ENCODE data around the gene LAMA2. TPM values are rescaled to one million over a fixed set of nuclear protein-coding genes. Genes with fewer than 3 reads are reported as not detected.

LAMA2 gene
- total and polyA plus RNA-seq, 2 of the 8 experiments (the other 6 are each of a cell fraction or from before 2014, with no cell fraction given): 1.3 to 3.8 TPM

DNA sequence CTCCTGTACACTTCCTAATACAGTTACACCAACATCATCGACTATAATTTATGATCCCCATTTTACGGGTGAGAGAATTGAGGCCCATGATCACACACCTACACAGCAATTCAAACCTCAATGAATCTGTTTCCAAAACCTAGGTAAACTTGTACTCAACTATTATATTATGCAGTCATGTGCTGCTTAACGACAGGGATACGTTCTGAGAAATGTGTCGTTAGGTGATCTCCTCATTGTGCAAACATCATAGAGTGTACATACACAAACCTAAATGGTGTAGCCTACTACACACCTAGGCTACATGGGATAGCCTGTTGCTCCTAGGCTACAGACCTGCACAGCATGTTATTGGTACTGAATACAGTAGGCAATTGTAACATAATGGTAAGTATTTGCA, 441.4 kb downstream of the LAMA2 start:
- no peak overlapping the region for H4K5ac ChIP-seq (ENCODE audit: insufficient read length, low read depth, low read length)
- H4K91ac ChIP-seq (replicated peaks; ENCODE audit: insufficient read length, low read length): no peak overlapping the region
- H3K23ac ChIP-seq (ENCODE audit: insufficient read length): no peak overlapping the region
- H2AK5ac ChIP-seq (ENCODE audit: low read depth, low read length): no peak overlapping the region; the same call in 1 of the 2 replicates
- H2BK15ac ChIP-seq (ENCODE audit: low read length): no peak overlapping the region
- H3K79me2 ChIP-seq (ENCODE audit: control insufficient read depth in 1 of 2, insufficient read depth in 2 of 2, low read length in 2 of 2): no peaks in the 10 kb centered on the region
- no peaks in the 10 kb centered on the region for H3K79me1 ChIP-seq (ENCODE audit: low read depth, low read length)
- H2AFZ ChIP-seq (ENCODE audit: low read length): no peak overlapping the region
- H3K56ac ChIP-seq (replicated peaks; ENCODE audit: insufficient read length, low read depth, low read length): no peak overlapping the region
- 91% methylated on average over 5 of the region's 5 CpGs; no CpG with 5 or more reads in 1 of the 2 experiments for WGBS, 2 experiments (ENCODE audit: extremely low coverage in 1 of 2, insufficient coverage in 1 of 2, insufficient read length in 1 of 2, insufficient replicate concordance in 2 of 2, low coverage in 1 of 2, low lambda C conversion rate in 2 of 2, missing lambda C conversion rate in 1 of 2)
- H2BK20ac ChIP-seq (ENCODE audit: low read length): no peak overlapping the region
- H3K27me3 ChIP-seq (replicated peaks in 1 of 4; ENCODE audit: control insufficient read depth in 3 of 4, extremely low read depth in 1 of 4, insufficient read depth in 3 of 4, low read length in 3 of 4): no peaks in the 10 kb centered on the region
- no peak overlapping the region for H3K4me2 ChIP-seq (ENCODE audit: insufficient read depth in 1 of 2, low read depth in 2 of 2, low read length in 2 of 2)
- H3K36me3 ChIP-seq (ENCODE audit: control insufficient read depth in 2 of 4, insufficient read depth in 4 of 4, low read length in 3 of 4): no peaks in the 10 kb centered on the region
- H4K8ac ChIP-seq (ENCODE audit: extremely low read depth, insufficient read depth, low read length): no peak overlapping the region
- H3K9me3 ChIP-seq (ENCODE audit: insufficient read depth in 2 of 2, low read depth in 1 of 2, low read length in 1 of 2): no peaks in the 10 kb centered on the region
- no peak for DNase-seq (ENCODE audit: low read depth in 1 of 2, low spot score in 2 of 2)
- no peak overlapping the region for H2BK5ac ChIP-seq (ENCODE audit: low read depth, low read length)
- H3K4me1 ChIP-seq (replicated peaks in 1 of 4; ENCODE audit: control insufficient read depth in 3 of 4, insufficient read depth in 4 of 4, low read length in 3 of 4): peaks cover 0 to 7% (median 2%) of the 10 kb centered on the region in 4 experiments; a peak in 3 of 7 replicates
- no peak overlapping the region for H3K18ac ChIP-seq (ENCODE audit: extremely low read depth, low read length)
- POLR2A ChIA-PET (ENCODE audit: partially characterized antibody): no interaction called here
- H3K9ac ChIP-seq (replicated peaks in 1 of 4; ENCODE audit: extremely low read depth in 1 of 4, low read depth in 3 of 4, low read length in 3 of 4): no peak overlapping the region
- no peak overlapping the region for H3K27ac ChIP-seq (ENCODE audit: low read depth, low read length)
- no peak overlapping the region for H3K4ac ChIP-seq (replicated peaks; ENCODE audit: insufficient read length, low read depth, low read length)
- H2BK120ac ChIP-seq (replicated peaks; ENCODE audit: low read depth, low read length): no peak overlapping the region
- no peak overlapping the region for H2BK12ac ChIP-seq (ENCODE audit: low read depth, low read length)
- FAIRE-seq: no peak
- CTCF ChIA-PET (ENCODE audit: partially characterized antibody): interaction anchor here (0.7 kb wide), 1 partner anchor 11 kb away, joined by 3 read pairs; no protein-coding TSS in a partner anchor
- H3K14ac ChIP-seq (ENCODE audit: insufficient read length): no peak overlapping the region
- no peaks in the 10 kb centered on the region for H3K23me2 ChIP-seq (ENCODE audit: low read depth, low read length)
- no peak overlapping the region for H3K4me3 ChIP-seq (ENCODE audit: extremely low read depth in 1 of 4, insufficient read depth in 2 of 4, low read depth in 3 of 4, low read length in 4 of 4)
- H4K20me1 ChIP-seq (replicated peaks in 1 of 2; ENCODE audit: control insufficient read depth in 1 of 2, insufficient read depth in 2 of 2, low read length in 2 of 2): no peaks in the 10 kb centered on the region
- no peak for TF ChIP-seq SAP30 (IDR thresholded peaks at IDR 0.05; ENCODE audit: insufficient read depth, insufficient replicate concordance, low read length)
- TF ChIP-seq RAD21 (IDR thresholded peaks at IDR 0.05 in 1 of 2, conservative IDR thresholded peaks at IDR 0.05 in 1 of 2; ENCODE audit: low read depth in 2 of 2, low read length in 2 of 2): no peak
- TF ChIP-seq, protein P1, sequence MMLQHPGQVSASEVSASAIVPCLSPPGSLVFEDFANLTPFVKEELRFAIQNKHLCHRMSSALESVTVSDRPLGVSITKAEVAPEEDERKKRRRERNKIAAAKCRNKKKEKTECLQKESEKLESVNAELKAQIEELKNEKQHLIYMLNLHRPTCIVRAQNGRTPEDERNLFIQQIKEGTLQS (IDR thresholded peaks at IDR 0.05; ENCODE audit: insufficient read depth, low read depth, low read length): no peak
